IPS DF 19.7 (cell line): ENCODE results near the gene PAQR5.
"Not testable (repeated sequence)": the region's sequence is repeated elsewhere in the genome, so short reads cannot be mapped to it uniquely, and the experiment has no call there.

Experiments
- DNase-seq: peaks from one replicate; pipeline ENCODE4 v3.0.0-alpha.2; 2013; ENCODE audit warnings: low read depth, low spot score

Gene PAQR5

GRCh38 chr15:69293741-69294615 is 4.7 kb upstream of the PAQR5 start:
- DNase-seq: no peak

DNA sequence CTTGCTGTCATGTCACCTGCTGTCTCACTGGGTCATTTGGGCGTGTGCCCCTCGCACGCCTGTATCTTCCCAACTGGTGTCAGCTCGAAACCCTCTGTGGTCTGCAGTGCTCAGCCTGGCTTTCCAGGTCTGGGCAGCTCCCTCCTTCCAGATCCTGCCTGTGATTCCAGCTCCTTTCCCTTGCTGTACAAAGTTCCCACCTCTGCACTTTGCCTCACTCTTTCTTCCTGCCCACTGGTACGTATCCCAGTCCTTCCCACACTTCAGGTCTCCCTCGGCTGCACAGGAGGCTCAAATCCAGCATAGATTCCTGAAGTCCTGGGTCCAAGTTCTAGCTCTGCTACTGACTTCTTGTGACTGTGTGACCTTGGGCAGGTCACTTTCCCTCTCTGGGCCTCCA is 2.1 kb upstream of the PAQR5 start:
- no peak for DNase-seq

DNA sequence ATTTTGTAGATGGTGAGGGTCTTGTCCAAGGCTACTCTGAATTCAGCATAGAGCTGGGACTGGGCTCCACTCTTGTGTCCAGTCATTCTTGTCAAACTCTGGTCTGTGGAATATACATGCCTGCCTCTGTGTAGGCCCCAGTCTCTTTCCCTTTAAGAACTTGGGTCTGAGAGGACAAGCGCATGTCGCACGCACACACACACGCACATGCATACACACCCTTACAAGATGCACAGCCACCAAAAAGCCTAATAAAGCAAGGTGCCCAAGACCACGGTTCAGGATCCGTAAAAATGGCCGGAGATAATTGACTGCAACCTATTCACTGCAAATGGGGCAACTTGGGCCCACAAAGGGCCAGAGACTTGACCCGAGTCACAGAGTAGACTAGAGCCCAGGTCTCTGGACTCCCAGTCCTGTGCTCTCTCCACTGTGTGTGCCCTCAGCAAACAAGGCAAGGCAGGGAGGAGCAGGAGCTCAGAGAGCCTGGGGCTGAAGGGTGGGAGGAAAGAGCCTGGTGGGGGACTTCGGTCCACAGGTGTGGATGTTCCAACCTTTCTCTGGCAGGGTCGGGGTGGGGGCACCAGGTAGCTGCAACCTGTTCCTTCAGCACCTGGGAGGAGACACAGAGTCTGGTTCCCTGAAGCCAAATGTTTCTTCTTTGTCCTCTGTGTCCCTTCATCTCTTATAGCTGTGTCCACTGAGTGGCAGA is 914 bp upstream of the PAQR5 start:
- no peak for DNase-seq

- DNase-seq: no peak
These were observed 387 bp upstream of the PAQR5 start for GRCh38 chr15:69298354-69298696.

DNA sequence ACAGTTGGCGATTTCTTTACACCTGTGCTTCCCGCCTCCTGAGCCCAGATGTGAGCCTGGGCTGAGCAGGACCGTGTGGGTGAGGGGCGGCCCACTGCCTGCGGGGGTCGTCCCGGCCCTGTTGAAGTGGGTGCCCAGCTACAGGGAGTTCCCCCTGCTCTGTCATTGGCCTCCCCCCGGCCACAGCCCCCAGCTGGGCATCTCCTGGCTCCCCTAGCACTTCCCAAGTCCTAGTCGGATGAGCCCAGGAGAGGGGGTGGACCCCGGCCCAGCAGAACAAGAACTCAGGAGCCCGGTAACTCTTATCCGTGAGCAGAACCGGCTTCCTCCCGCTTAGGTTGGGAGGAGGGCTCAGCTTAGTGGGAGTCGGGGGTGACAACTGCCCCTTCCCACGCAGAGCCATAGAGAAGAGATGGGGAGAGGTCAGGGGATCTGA is 757 bp downstream of the PAQR5 start:
- DNase-seq: no peak

DNA sequence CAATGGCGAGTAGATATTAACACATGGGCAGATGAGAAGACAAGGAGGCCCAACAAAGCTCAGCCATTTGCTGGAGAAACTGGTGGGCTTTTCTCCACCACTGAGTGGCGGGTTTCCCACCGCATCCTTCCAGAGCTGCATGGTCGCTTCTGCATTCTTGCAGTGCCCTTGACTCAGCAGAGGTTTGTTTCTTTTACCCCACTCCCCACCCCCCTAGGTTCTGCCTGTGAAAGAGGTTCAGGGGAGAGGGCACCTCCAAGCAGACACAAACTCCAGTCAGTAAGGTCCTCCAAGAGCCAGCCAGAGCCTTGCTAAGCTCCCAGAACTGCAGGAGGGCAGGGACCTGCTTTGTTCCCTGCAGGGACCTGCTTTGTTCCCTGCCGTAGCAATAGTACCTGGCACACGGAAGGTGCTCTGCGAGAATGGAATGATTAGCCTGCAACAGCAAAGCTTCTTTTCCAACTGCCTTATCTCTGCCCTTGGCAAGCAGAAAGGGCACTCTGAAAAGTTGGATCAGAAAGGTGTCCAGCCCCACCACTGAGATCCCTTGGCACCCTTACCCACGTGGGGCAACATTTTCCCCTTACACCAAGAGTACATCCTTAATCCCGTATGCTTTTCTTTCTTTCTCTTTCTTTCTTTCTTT is 1.4 kb downstream of the PAQR5 start:
- DNase-seq: no peak

- DNase-seq: not testable (repeated sequence)
These were observed 2.4 kb downstream of the PAQR5 start for GRCh38 chr15:69301101-69301500.

GRCh38 chr15:69302087-69302486 is 3.4 kb downstream of the PAQR5 start:
- not testable (repeated sequence) for DNase-seq

DNA sequence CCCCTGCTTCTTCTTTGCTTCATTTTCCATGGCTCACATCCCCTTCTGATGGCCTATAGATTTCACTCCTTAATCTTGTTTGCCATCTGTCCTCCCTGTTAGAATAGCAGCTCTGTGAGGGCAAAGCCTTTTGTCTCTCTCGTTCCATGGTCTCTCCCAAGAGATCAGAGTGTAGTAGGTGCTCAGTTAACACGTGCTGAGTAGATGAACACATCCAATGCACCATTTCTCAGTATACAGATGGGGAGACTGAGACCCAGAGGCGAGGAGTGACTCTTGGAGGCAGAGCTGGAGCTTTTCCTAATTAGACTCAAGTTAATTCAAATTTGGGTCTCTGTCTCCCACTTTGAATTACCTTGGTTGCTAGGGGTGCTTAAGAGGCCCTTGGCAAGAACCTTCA is 4.2 kb downstream of the PAQR5 start:
- no peak for DNase-seq

GRCh38 chr15:69303337-69304181 is 4.8 kb downstream of the PAQR5 start:
- no peak for DNase-seq

GRCh38 chr15:69304182-69304545 is 5.5 kb downstream of the PAQR5 start:
- DNase-seq: no peak

GRCh38 chr15:69305204-69305931 is 6.7 kb downstream of the PAQR5 start:
- DNase-seq: no peak

GRCh38 chr15:69305933-69306568 is 7.3 kb downstream of the PAQR5 start:
- DNase-seq: no peak

DNA sequence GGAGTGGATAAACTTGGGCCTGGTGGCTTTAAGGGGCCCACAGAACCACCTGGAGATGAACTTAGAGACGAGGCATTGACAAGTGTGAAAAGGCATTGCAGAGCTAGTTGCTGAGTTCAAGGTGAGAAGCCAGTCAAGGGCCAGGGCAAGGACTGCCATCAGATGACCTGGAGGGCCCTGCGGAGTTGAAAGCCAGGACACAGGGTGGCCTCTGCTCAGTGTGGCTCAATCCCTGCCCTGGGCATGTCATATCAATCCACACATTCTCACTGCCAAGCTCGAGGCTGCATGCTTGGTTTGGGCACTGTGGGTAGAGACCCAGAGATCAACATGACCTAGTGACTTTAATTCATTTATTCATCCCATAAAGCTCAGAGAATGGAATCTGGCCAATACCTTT is 9.2 kb downstream of the PAQR5 start:
- no peak for DNase-seq

DNA sequence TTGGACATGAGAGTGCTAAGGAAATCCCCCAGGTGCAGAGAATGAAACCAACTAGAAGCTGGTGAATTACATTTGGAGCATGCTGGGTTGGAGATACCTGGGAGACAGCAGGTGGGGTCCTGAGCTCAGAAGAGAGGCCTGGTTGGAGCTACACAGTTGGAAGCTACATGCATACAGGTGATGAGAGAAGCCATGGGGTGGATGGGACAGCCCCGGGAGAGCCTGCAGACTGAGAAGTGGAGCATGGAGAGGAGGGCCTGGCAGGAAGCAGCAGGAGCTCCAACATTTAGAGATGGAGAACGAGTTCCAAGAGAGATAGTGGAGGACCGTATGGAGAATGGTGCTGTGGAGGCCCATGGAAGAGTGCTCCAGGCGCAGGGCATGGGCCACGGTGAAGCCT is 10.2 kb downstream of the PAQR5 start:
- no peak for DNase-seq

- no peak for DNase-seq
These were observed 12.6 kb downstream of the PAQR5 start for GRCh38 chr15:69311319-69311721.

GRCh38 chr15:69313432-69314000 is 14.8 kb downstream of the PAQR5 start:
- DNase-seq: no peak

DNA sequence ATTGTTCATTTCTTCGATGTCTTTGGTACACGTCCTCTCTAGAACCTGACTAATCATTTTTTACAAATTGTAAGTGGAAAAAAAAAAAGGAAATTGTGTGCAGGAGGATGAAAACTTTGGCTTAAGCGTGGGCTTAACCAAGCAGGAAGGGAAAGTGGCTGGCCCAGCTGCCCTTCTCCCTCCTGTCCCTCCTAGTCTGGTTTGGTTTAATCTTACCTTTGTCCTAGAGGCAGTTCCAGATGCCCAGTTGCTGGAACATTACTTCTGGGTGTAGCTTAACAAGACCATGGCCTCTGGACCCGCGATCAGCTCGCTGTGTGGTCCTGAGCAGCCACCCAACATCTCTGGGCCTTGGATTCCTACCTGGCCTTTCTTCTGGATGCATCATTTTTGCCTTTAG is 15.4 kb downstream of the PAQR5 start:
- DNase-seq: no peak

GRCh38 chr15:69314736-69315135 is 16.0 kb downstream of the PAQR5 start:
- no peak for DNase-seq

GRCh38 chr15:69315402-69316110 is 16.8 kb downstream of the PAQR5 start:
- DNase-seq: no peak
